ENCODE results near the gene AMH. TPM values are rescaled to one million over a fixed set of nuclear protein-coding genes. Genes with fewer than 3 reads are reported as not detected.

AMH gene
- total RNA-seq (2022; extraction: Qiagen RNA extraction; ENCODE audit: low read depth), result 7.4 to 17.2 TPM (median 15.2 TPM) in 5 replicates

DNA sequence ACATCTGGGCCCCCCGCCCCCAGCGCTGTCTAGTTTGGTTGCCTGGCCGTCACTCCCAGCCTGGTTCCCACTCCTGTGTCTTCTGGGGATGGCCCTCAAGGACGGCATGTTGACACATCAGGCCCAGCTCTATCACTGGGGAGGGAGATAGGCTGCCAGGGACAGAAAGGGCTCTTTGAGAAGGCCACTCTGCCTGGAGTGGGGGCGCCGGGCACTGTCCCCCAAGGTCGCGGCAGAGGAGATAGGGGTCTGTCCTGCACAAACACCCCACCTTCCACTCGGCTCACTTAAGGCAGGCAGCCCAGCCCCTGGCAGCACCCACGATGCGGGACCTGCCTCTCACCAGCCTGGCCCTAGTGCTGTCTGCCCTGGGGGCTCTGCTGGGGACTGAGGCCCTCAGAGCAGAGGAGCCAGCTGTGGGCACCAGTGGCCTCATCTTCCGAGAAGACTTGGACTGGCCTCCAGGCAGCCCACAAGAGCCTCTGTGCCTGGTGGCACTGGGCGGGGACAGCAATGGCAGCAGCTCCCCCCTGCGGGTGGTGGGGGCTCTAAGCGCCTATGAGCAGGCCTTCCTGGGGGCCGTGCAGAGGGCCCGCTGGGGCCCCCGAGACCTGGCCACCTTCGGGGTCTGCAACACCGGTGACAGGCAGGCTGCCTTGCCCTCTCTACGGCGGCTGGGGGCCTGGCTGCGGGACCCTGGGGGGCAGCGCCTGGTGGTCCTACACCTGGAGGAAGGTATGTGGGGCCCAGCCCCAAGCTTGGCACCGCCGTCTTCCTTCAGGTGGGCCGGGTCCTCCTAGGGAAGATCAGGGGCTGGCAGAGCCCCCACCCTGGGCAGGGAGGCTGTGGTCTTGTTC, at the start of gene AMH:
Gene AMH (plus strand): TSS at position 314 of the 857 bp plus-strand sequence. CDS start 10 bp downstream, at position 324.

DNA sequence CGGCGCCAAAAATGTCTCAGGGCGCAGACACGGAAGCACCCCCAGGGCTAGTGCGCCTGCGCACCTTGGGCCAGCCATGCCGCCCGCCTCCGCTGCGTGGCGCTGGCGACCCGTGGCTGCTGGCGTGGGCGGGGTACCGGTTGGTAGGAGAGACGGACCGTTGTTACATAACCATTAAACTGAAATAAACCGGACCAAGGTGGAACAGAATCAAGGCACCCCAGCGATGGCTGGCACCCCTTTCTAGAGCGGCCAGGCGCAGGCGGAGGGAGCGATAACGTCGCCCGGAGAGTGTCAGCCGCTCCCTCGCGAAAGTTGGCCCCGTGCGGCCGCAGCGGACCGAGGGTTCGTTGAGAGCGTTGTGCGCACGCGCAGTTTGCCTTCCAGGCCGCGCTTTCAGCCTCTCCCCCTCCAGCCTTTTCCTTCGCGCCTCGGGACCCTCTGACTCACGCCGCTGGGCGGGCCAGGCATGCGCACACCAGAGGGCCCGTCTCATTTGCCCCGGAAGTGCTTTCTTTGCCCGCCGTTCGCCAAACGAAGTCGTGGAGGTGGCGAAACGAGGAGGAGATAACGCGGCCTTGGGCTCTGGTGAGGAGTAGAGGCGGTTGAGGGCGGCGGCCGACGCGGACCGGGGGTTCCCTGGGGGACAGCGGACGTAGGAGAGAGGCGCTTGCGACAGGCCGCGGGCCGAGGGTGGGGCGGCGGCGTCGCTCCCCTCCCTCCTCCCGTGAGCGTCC, 12.6 kb upstream of the AMH start, which contains the start of the genes PLEKHJ1 and SF3A2:
Gene PLEKHJ1 (minus strand): TSS at position 16 of the 737 bp plus-strand sequence. CDS start 81 bp downstream, outside the sequence.
Gene SF3A2 (plus strand): TSS at position 511 of the 737 bp plus-strand sequence. CDS start 6,595 bp downstream, outside the sequence.

DNA sequence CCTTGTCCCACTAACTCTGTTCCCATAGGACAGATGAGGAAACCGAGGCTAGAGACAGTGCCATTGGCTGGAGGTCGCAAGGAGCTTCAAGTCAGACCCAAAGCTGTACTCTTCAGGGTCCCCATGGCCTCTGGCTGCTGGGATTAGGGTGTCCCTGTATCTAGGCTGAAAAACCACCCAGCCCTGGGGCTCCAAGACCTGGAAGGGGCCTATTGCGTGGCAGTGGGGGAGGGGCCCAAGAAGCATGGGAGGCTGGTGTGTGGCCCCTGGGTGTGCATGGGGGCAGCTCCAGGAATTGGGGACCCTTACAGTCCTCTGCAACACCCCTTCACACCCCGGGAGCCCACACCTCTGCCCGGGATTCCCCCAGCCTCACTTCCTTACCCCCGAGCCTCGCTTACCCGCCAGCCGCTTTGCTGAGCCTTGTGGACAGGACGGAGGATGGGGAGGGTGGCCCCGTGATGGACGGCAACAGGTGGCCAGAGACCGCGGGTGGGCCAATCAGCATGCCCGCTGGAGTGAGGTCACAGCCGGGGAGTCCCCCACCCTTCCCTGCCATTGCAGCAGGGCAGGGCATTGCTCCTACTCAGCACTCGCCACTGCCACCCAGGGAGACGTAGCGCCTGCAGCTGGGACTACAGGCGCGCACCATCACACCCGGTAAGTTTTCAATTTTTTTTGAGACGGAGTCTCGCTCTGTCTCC, 7.0 kb downstream of the AMH start, which contains the start of gene JSRP1:
Gene JSRP1 (minus strand): TSS at position 436 of the 704 bp plus-strand sequence. CDS start 1,103 bp downstream, outside the sequence.

DNA sequence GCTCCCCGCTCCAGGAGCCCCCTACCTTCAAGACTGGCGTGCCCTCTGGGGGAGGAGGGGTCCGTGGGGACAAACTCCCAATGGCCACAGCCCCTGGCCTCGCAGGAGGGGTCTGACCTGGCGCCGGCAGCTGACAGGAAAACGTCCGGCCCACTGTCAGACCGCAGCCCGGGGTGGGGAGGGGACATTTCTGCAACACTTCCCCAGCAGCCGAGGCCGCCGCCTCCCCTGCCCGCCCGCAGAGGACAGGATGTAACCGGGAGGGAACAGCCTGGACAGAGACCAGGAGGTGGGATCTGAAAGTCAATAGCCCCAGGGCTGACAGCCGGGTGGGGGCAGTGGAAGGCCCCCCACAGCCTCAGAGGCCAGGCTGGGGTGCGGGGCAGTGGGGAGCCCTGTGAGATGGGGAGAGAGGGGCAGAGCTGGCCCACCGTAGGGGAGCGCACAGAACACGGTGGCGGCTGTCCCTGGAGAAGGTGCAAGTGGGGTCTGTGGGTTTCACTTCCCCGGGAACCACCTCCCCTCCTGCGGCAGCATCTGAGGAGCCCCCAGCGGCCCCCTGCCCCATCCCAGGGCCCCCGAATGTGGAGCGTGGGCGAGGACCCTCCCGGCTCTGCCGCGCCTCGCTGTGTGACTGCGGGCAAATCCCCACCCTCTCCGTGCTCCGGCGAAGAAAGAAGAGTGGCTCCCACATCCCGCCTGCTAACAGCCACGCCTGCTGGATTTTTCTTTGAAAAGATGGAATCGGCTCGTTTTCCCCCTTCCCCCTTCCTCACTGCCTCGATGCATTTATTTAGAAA, 33.1 kb downstream of the AMH start, which contains the start of gene PEAK3:
Gene PEAK3 (minus strand): TSS at position 114 of the 800 bp plus-strand sequence. CDS start 1,244 bp downstream, outside the sequence.

Other genes with a start within 250 kb of the AMH start
- gene BTBD2, start 233.6 kb upstream of the AMH start, total RNA-seq (2022; extraction: Qiagen RNA extraction; ENCODE audit: low read depth), result 34.4 to 46.3 TPM (median 43.0 TPM) in 5 replicates
- 56.6 to 91.4 TPM (median 78.9 TPM) in 5 replicates for gene MKNK2, start 198.1 kb upstream of the AMH start, total RNA-seq (2022; extraction: Qiagen RNA extraction; ENCODE audit: low read depth)
- gene MOB3A, start 153.0 kb upstream of the AMH start, total RNA-seq (2022; extraction: Qiagen RNA extraction; ENCODE audit: low read depth), result 13.2 to 15.9 TPM (median 14.2 TPM) in 5 replicates
- gene IZUMO4, start 152.4 kb upstream of the AMH start, total RNA-seq (2022; extraction: Qiagen RNA extraction; ENCODE audit: low read depth), result 0.23 to 1.1 TPM (median 0.80 TPM) in 5 replicates
- gene AP3D1, start 97.8 kb upstream of the AMH start, total RNA-seq (2022; extraction: Qiagen RNA extraction; ENCODE audit: low read depth), result 66.4 to 83.3 TPM (median 81.8 TPM) in 5 replicates
- gene DOT1L, start 85.4 kb upstream of the AMH start, total RNA-seq (2022; extraction: Qiagen RNA extraction; ENCODE audit: low read depth), result 11.0 to 18.7 TPM (median 17.3 TPM) in 5 replicates
- gene PLEKHJ1, start 13.0 kb upstream of the AMH start, total RNA-seq (2022; extraction: Qiagen RNA extraction; ENCODE audit: low read depth), result 43.2 to 57.5 TPM (median 52.7 TPM) in 5 replicates
- gene SF3A2, start 12.5 kb upstream of the AMH start, total RNA-seq (2022; extraction: Qiagen RNA extraction; ENCODE audit: low read depth), result 60.9 to 73.1 TPM (median 68.7 TPM) in 5 replicates
- 0.48 to 1.2 TPM (median 0.65 TPM) in 5 replicates for gene JSRP1, start 7.1 kb downstream of the AMH start, total RNA-seq (2022; extraction: Qiagen RNA extraction; ENCODE audit: low read depth)
- 0.05 TPM in 1 of 5 replicates, not detected in the others for gene PEAK3, start 32.9 kb downstream of the AMH start, total RNA-seq (2022; extraction: Qiagen RNA extraction; ENCODE audit: low read depth)
- gene LINGO3, start 58.8 kb downstream of the AMH start, total RNA-seq (2022; extraction: Qiagen RNA extraction; ENCODE audit: low read depth), result not detected in 5 replicates
- gene LSM7, start 79.3 kb downstream of the AMH start, total RNA-seq (2022; extraction: Qiagen RNA extraction; ENCODE audit: low read depth), result 131 to 166 TPM (median 150 TPM) in 5 replicates
- 12.8 to 21.8 TPM (median 21.6 TPM) in 5 replicates for gene SPPL2B, start 79.4 kb downstream of the AMH start, total RNA-seq (2022; extraction: Qiagen RNA extraction; ENCODE audit: low read depth)
- gene TMPRSS9, start 110.9 kb downstream of the AMH start, total RNA-seq (2022; extraction: Qiagen RNA extraction; ENCODE audit: low read depth), result 0.03 to 0.42 TPM in 2 of 5 replicates, not detected in the others
- gene TIMM13, start 178.3 kb downstream of the AMH start, total RNA-seq (2022; extraction: Qiagen RNA extraction; ENCODE audit: low read depth), result 64.3 to 136 TPM (median 113 TPM) in 5 replicates
- gene LMNB2, start 207.6 kb downstream of the AMH start, total RNA-seq (2022; extraction: Qiagen RNA extraction; ENCODE audit: low read depth), result 63.6 to 85.8 TPM (median 74.4 TPM) in 5 replicates
- 61.9 to 89.9 TPM (median 83.4 TPM) in 5 replicates for gene GADD45B, start 226.8 kb downstream of the AMH start, total RNA-seq (2022; extraction: Qiagen RNA extraction; ENCODE audit: low read depth)

Measured in A549 treated with GW870086 at 1 μM for 4 hours (cell line).